Retinal pigment epithelial cell (primary cell): ENCODE measurements around the gene ADGRL3.

Source experiments
- DNase-seq: peaks from one replicate; pipeline ENCODE4 v3.0.0-alpha.2; 2010; ENCODE audit warnings: low read depth
- H3K4me3 ChIP-seq: 2 replicates; pipeline ENCODE4 v1.5.1; 2011; ENCODE audit warnings: mild to moderate bottlenecking, low read length, control low read depth, moderate library complexity
- TF ChIP-seq, protein P1 (sequence below): conservative IDR thresholded peaks from 2 replicates; pipeline ENCODE4 v1.5.1; 2011; ENCODE audit warnings: low read depth, low read length, control low read depth, inconsistent platforms

Gene ADGRL3

GRCh38 chr4:61994036-61994435 is 793.9 kb downstream of the ADGRL3 start:
- H3K4me3 ChIP-seq: no peak overlapping the region
- no peak for DNase-seq
- TF ChIP-seq, protein P1, sequence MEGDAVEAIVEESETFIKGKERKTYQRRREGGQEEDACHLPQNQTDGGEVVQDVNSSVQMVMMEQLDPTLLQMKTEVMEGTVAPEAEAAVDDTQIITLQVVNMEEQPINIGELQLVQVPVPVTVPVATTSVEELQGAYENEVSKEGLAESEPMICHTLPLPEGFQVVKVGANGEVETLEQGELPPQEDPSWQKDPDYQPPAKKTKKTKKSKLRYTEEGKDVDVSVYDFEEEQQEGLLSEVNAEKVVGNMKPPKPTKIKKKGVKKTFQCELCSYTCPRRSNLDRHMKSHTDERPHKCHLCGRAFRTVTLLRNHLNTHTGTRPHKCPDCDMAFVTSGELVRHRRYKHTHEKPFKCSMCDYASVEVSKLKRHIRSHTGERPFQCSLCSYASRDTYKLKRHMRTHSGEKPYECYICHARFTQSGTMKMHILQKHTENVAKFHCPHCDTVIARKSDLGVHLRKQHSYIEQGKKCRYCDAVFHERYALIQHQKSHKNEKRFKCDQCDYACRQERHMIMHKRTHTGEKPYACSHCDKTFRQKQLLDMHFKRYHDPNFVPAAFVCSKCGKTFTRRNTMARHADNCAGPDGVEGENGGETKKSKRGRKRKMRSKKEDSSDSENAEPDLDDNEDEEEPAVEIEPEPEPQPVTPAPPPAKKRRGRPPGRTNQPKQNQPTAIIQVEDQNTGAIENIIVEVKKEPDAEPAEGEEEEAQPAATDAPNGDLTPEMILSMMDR: no peak

GRCh38 chr4:61995717-61996340 is 795.7 kb downstream of the ADGRL3 start:
- H3K4me3 ChIP-seq: no peak overlapping the region
- DNase-seq: no peak
- TF ChIP-seq, protein P1: no peak

DNA sequence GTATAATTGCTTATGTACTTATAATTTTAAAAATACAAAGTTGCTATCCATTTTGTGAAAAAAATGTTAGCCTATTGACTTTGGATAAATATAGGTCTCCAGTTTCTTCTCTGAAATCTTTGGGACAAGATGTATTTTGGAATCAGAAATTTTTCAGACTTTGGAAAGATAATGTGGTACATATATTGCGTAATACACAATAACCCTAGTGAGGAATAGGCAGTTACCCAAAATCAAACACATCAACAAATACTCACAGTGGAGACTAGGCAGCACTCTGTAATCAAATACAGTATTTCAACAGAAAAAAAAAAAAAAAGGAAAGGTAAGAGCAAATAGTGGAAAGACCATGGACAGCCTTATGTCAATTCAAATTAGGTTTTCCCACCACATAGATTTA is 796.8 kb downstream of the ADGRL3 start:
- no peak overlapping the region for H3K4me3 ChIP-seq
- TF ChIP-seq, protein P1: no peak
- no peak for DNase-seq

GRCh38 chr4:61997831-61998230 is 797.7 kb downstream of the ADGRL3 start:
- no peak overlapping the region for H3K4me3 ChIP-seq
- DNase-seq: no peak
- TF ChIP-seq, protein P1: no peak

- TF ChIP-seq, protein P1: no peak
- no peak overlapping the region for H3K4me3 ChIP-seq
- DNase-seq: no peak
Measured at GRCh38 chr4:62003695-62004094, 803.6 kb downstream of the ADGRL3 start.

DNA sequence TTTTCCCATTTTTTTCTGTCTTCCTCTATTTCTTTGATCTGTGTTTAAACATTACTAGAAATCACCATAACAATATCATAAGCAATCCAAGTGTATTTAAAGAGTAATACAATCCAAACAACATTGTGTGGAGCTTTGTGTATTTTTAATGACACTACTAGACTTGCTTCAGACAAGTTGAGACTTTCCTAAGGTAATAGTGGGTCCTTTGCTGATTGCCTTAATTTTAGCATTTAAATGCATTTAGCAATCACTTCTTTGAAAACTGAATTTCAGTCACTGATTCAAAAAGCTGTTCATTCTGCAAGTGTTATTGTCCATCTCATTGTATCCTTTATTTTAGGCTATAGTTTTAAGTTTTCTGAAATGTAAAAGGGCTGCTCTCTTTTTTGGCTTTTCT is 804.8 kb downstream of the ADGRL3 start:
- TF ChIP-seq, protein P1: no peak
- H3K4me3 ChIP-seq: no peak overlapping the region
- no peak for DNase-seq

- no peak for DNase-seq
- TF ChIP-seq, protein P1: no peak
- H3K4me3 ChIP-seq: no peak overlapping the region
Measured at GRCh38 chr4:62006108-62006507, 806.0 kb downstream of the ADGRL3 start.
